Fibroblast of lung (primary cell): ENCODE results near the gene GPR132. TPM values are rescaled to one million over a fixed set of nuclear protein-coding genes. Genes with fewer than 3 reads are reported as not detected.

Source experiments
- DNase-seq, 2 donors: peaks; one replicate each; pipeline versions ENCODE4 v3.0.0 to v3.0.0-alpha.2; 2010; ENCODE audit warnings: low read depth in 2 of 2
- H2AFZ ChIP-seq: 2 replicates; pipeline ENCODE4 v1.5.1; 2012; ENCODE audit warnings: low read length, control low read depth, inconsistent platforms
- H3K27ac ChIP-seq: 2 replicates; pipeline ENCODE4 v1.5.1; 2011; ENCODE audit warnings: low read length, control low read depth; ENCODE audit not compliant: insufficient read depth
- H3K27me3 ChIP-seq: 2 replicates; pipeline ENCODE4 v1.5.1; 2011; ENCODE audit warnings: mild to moderate bottlenecking, low read length; ENCODE audit not compliant: control insufficient read depth, insufficient read depth
- H3K36me3 ChIP-seq: 2 replicates; pipeline ENCODE4 v1.5.1; 2011; ENCODE audit warnings: low read length; ENCODE audit not compliant: control insufficient read depth, insufficient read depth
- H3K4me1 ChIP-seq: 2 replicates; pipeline ENCODE4 v1.5.1; 2011; ENCODE audit warnings: low read length; ENCODE audit not compliant: control insufficient read depth, insufficient read depth; ENCODE audit errors: extremely low read depth
- H3K4me2 ChIP-seq: 2 replicates; pipeline ENCODE4 v1.5.1; 2011; ENCODE audit warnings: low read length, control low read depth; ENCODE audit not compliant: insufficient read depth; ENCODE audit errors: extremely low read depth
- H3K4me3 ChIP-seq, 4 experiments: fragments of 200-600 bp in 1 of 4; sonication (generic) in 1 of 4; replicated peaks in 1 of 4; 2 replicates each; pipeline ENCODE4 v1.5.1; 2011 to 2016; ENCODE audit warnings: low read length in 4 of 4, low read depth in 3 of 4, mild to moderate bottlenecking in 3 of 4, control low read depth in 2 of 4, inconsistent platforms in 1 of 4, mixed read lengths in 1 of 4; ENCODE audit not compliant: insufficient read depth in 1 of 4; ENCODE audit errors: control extremely low read depth in 1 of 4
- H3K79me2 ChIP-seq: 2 replicates; pipeline ENCODE4 v1.5.1; 2012; ENCODE audit warnings: mild to moderate bottlenecking, low read length, inconsistent platforms; ENCODE audit not compliant: control insufficient read depth, insufficient read depth
- H3K9ac ChIP-seq: 2 replicates; pipeline ENCODE4 v1.5.1; 2011; ENCODE audit warnings: mild to moderate bottlenecking, low read length, control low read depth; ENCODE audit not compliant: insufficient read depth
- H3K9me3 ChIP-seq: 2 replicates; pipeline ENCODE4 v1.5.1; 2012; ENCODE audit warnings: low read depth, low read length; ENCODE audit not compliant: control insufficient read depth, insufficient read depth
- H4K20me1 ChIP-seq: 2 replicates; pipeline ENCODE4 v1.5.1; 2011; ENCODE audit warnings: low read length; ENCODE audit not compliant: control insufficient read depth, insufficient read depth; ENCODE audit errors: extremely low read depth
- CTCF ChIP-seq, 2 donors: IDR thresholded peaks in 1 of 2; conservative IDR thresholded peaks in 1 of 2; 1 replicate in 1 of 2; 2 replicates in 1 of 2; pipeline ENCODE4 v1.5.1; 2011 to 2012; ENCODE audit warnings: low read length in 2 of 2, control low read depth in 1 of 2, inconsistent platforms in 1 of 2, low read depth in 1 of 2, mild to moderate bottlenecking in 1 of 2
- EZH2 ChIP-seq: IDR thresholded peaks from 2 replicates; pipeline ENCODE4 v1.5.1; 2012; ENCODE audit warnings: low read length, control low read depth, mild to moderate bottlenecking; ENCODE audit errors: missing control alignments
- polyA plus RNA-seq, 2 donors: library from polyadenylated mRNA; depleted of rRNA in 1 of 2; stranded (reverse) in 1 of 2; unstranded in 1 of 2; fragments of >200 nt; gene quantifications; 2 replicates each; pipeline ENCODE4 v1.2.1, GENCODE V29; 2011 to 2012; ENCODE audit warnings: missing spikeins in 1 of 2
- total RNA-seq: library from RNA; depleted of rRNA; stranded (reverse); fragments of >200 nt; gene quantifications from 2 replicates; pipeline ENCODE4 v1.2.1, GENCODE V29; 2014

Gene GPR132
- total and polyA plus RNA-seq, 2 donors (not counting 1 experiment from before 2014, with no cell fraction given) = 0.17 TPM; not detected in 1

- no peak overlapping the region for H3K4me3 ChIP-seq
- peaks cover 6% of the 10 kb centered on the region for H3K27me3 ChIP-seq
- H2AFZ ChIP-seq = no peak overlapping the region
- no peaks in the 10 kb centered on the region for H4K20me1 ChIP-seq
- H3K79me2 ChIP-seq = no peaks in the 10 kb centered on the region
- no peak overlapping the region for H3K9ac ChIP-seq
- TF ChIP-seq CTCF (conservative IDR thresholded peaks at IDR 0.05 in 1 of 2, IDR thresholded peaks at IDR 0.05 in 1 of 2; ENCODE audit: low read depth in 1 of 2, low read length in 2 of 2) = no peak
- no peaks in the 10 kb centered on the region for H3K9me3 ChIP-seq
- H3K27ac ChIP-seq = no peak overlapping the region
- no peaks in the 10 kb centered on the region for H3K36me3 ChIP-seq
- H3K4me1 ChIP-seq = peaks cover 3% of the 10 kb centered on the region
- no peak overlapping the region for H3K4me2 ChIP-seq
- no peak for DNase-seq
Measured at GRCh38 chr14:105076805-105077648, 11.8 kb upstream of the GPR132 start.

GRCh38 chr14:105076296-105076804 is 11.1 kb upstream of the GPR132 start:
- H3K27ac ChIP-seq = no peak overlapping the region
- H3K9ac ChIP-seq = no peak overlapping the region
- H3K4me2 ChIP-seq = no peak overlapping the region
- H3K9me3 ChIP-seq = no peaks in the 10 kb centered on the region
- DNase-seq = no peak
- H3K4me1 ChIP-seq = peaks cover 3% of the 10 kb centered on the region
- no peak overlapping the region for H2AFZ ChIP-seq
- no peaks in the 10 kb centered on the region for H3K79me2 ChIP-seq
- H3K36me3 ChIP-seq = no peaks in the 10 kb centered on the region
- TF ChIP-seq CTCF (conservative IDR thresholded peaks at IDR 0.05 in 1 of 2, IDR thresholded peaks at IDR 0.05 in 1 of 2; ENCODE audit: low read depth in 1 of 2, low read length in 2 of 2) = no peak
- no peak for TF ChIP-seq EZH2
- no peak overlapping the region for H3K4me3 ChIP-seq
- H3K27me3 ChIP-seq = peaks cover 6% of the 10 kb centered on the region
- no peaks in the 10 kb centered on the region for H4K20me1 ChIP-seq

GRCh38 chr14:105075379-105076295 is 10.4 kb upstream of the GPR132 start:
- H3K4me2 ChIP-seq = no peak overlapping the region
- no peaks in the 10 kb centered on the region for H3K9me3 ChIP-seq
- DNase-seq = peak; percentile 35 to 43
- H3K9ac ChIP-seq = no peak overlapping the region
- H3K4me1 ChIP-seq = peaks cover 3% of the 10 kb centered on the region
- H3K27me3 ChIP-seq = peaks cover 6% of the 10 kb centered on the region
- H3K4me3 ChIP-seq = peak overlapping the region in 1 of 4 experiments; percentile 27
- H4K20me1 ChIP-seq = no peaks in the 10 kb centered on the region
- TF ChIP-seq CTCF (conservative IDR thresholded peaks at IDR 0.05 in 1 of 2, IDR thresholded peaks at IDR 0.05 in 1 of 2; ENCODE audit: low read depth in 1 of 2, low read length in 2 of 2) (no peak), EZH2 (peak; percentile 52)
- no peak overlapping the region for H2AFZ ChIP-seq
- H3K79me2 ChIP-seq = no peaks in the 10 kb centered on the region
- no peak overlapping the region for H3K27ac ChIP-seq
- H3K36me3 ChIP-seq = no peaks in the 10 kb centered on the region
